H9 (cell line): ENCODE results near the gene GET3. TPM values are rescaled to one million over a fixed set of nuclear protein-coding genes. Genes with fewer than 3 reads are reported as not detected.
A peak's percentile ranks its signal among the peaks of the same experiment; 100 is the strongest.

Experiments
- DNase-seq: peaks from one replicate; pipeline ENCODE4 v3.0.0-alpha.2; 2017
- H2AFZ ChIP-seq: one replicate; pipeline ENCODE4 v1.6.1; 2013; ENCODE audit warnings: mild to moderate bottlenecking, low read length, control low read depth, moderate library complexity
- H2AK5ac ChIP-seq: 2 replicates; pipeline ENCODE4 v1.6.1; 2013; ENCODE audit warnings: low read length, control low read depth, mixed read lengths; ENCODE audit not compliant: insufficient read length
- H2BK120ac ChIP-seq: one replicate; pipeline ENCODE4 v1.6.1; 2013; ENCODE audit warnings: low read depth, mild to moderate bottlenecking, low read length, control low read depth, inconsistent platforms; ENCODE audit not compliant: poor library complexity, severe bottlenecking
- H2BK12ac ChIP-seq: 2 replicates; pipeline ENCODE4 v1.6.1; 2013; ENCODE audit warnings: low read length, control low read depth, mixed read lengths, low read depth; ENCODE audit not compliant: insufficient read length
- H2BK15ac ChIP-seq: 2 replicates; pipeline ENCODE4 v1.6.1; 2013; ENCODE audit warnings: low read depth, low read length, control low read depth
- H2BK20ac ChIP-seq: one replicate; pipeline ENCODE4 v1.6.1; 2013; ENCODE audit warnings: low read depth, mild to moderate bottlenecking, low read length, control low read depth, inconsistent platforms; ENCODE audit not compliant: poor library complexity, severe bottlenecking
- H2BK5ac ChIP-seq: 2 replicates; pipeline ENCODE4 v1.6.1; 2013; ENCODE audit warnings: low read length, control low read depth, mixed read lengths; ENCODE audit not compliant: insufficient read length
- H3K14ac ChIP-seq: 2 replicates; pipeline ENCODE4 v1.6.1; 2013; ENCODE audit warnings: low read length, control low read depth; ENCODE audit not compliant: insufficient read depth
- H3K18ac ChIP-seq: 2 replicates; pipeline ENCODE4 v1.6.1; 2013; ENCODE audit warnings: low read depth, mild to moderate bottlenecking, mixed read lengths, low read length, control low read depth; ENCODE audit not compliant: insufficient read length
- H3K23ac ChIP-seq: 2 replicates; pipeline ENCODE4 v1.6.1; 2013; ENCODE audit warnings: low read length, control low read depth, mixed read lengths, low read depth; ENCODE audit not compliant: insufficient read length
- H3K23me2 ChIP-seq: 2 replicates; pipeline ENCODE4 v1.6.1; 2013; ENCODE audit warnings: low read depth, mild to moderate bottlenecking, mixed read lengths, low read length, control low read depth; ENCODE audit not compliant: insufficient read length, poor library complexity, severe bottlenecking
- H3K27ac ChIP-seq: 2 replicates; pipeline ENCODE4 v1.5.1; 2013; ENCODE audit warnings: low read length, control low read depth, mixed read lengths, low read depth; ENCODE audit not compliant: insufficient read length
- H3K27me3 ChIP-seq: 2 replicates; pipeline ENCODE4 v1.6.1; 2013; ENCODE audit warnings: low read length, control low read depth, inconsistent platforms; ENCODE audit not compliant: insufficient read depth
- H3K4ac ChIP-seq: 2 replicates; pipeline ENCODE4 v1.6.1; 2013; ENCODE audit warnings: low read depth, mild to moderate bottlenecking, control low read depth, inconsistent platforms, low read length, moderate library complexity
- H3K4me1 ChIP-seq: 2 replicates; pipeline ENCODE4 v1.6.1; 2013; ENCODE audit warnings: low read length, control low read depth, inconsistent platforms; ENCODE audit not compliant: insufficient read depth
- H3K4me2 ChIP-seq: 2 replicates; pipeline ENCODE4 v1.6.1; 2013; ENCODE audit warnings: low read length, control low read depth, mixed read lengths; ENCODE audit not compliant: insufficient read length, insufficient read depth
- H3K56ac ChIP-seq: 2 replicates; pipeline ENCODE4 v1.6.1; 2013; ENCODE audit warnings: low read depth, mild to moderate bottlenecking, mixed read lengths, low read length, control low read depth; ENCODE audit not compliant: insufficient read length
- H3K79me1 ChIP-seq: 2 replicates; pipeline ENCODE4 v1.6.1; 2013; ENCODE audit warnings: low read depth, mild to moderate bottlenecking, moderate library complexity, low read length, control low read depth, inconsistent platforms; ENCODE audit not compliant: insufficient read depth, poor library complexity, severe bottlenecking
- H3K79me2 ChIP-seq: 2 replicates; pipeline ENCODE4 v1.6.1; 2013; ENCODE audit warnings: low read length, control low read depth, inconsistent platforms; ENCODE audit not compliant: insufficient read depth
- H3K9ac ChIP-seq: 2 replicates; pipeline ENCODE4 v1.6.1; 2013; ENCODE audit warnings: low read length, control low read depth, mixed read lengths; ENCODE audit not compliant: insufficient read length; ENCODE audit errors: extremely low read depth
- H3K9me3 ChIP-seq: one replicate; pipeline ENCODE4 v1.6.1; 2013; ENCODE audit warnings: low read depth, low read length, inconsistent platforms; ENCODE audit not compliant: control insufficient read depth
- H3T11ph ChIP-seq: one replicate; pipeline ENCODE4 v1.6.1; 2013; ENCODE audit warnings: mild to moderate bottlenecking, low read length, control low read depth, inconsistent platforms
- H4K20me1 ChIP-seq: one replicate; pipeline ENCODE4 v1.6.1; 2013; ENCODE audit not compliant: control insufficient read depth, insufficient read length, insufficient read depth
- H4K5ac ChIP-seq: 2 replicates; pipeline ENCODE4 v1.6.1; 2013; ENCODE audit warnings: low read depth, mild to moderate bottlenecking, mixed read lengths, low read length, control low read depth; ENCODE audit not compliant: insufficient read length
- H4K8ac ChIP-seq: replicated peaks from 2 replicates; pipeline ENCODE4 v1.6.1; 2013; ENCODE audit warnings: low read length, control low read depth, mixed read lengths, low read depth; ENCODE audit not compliant: insufficient read length
- H4K91ac ChIP-seq: 2 replicates; pipeline ENCODE4 v1.6.1; 2013; ENCODE audit warnings: low read depth, mild to moderate bottlenecking, moderate library complexity, mixed read lengths, low read length, control low read depth; ENCODE audit not compliant: insufficient read length
- H3K27ac Mint-ChIP-seq, 3 experiments: 2 replicates in 2 of 3; 3 replicates in 1 of 3; pipeline ENCODE4 v1.8.0; 2020 to 2021; ENCODE audit warnings: mixed read lengths in 3 of 3, mild to moderate bottlenecking in 1 of 3, moderate library complexity in 1 of 3
- H3K27me3 Mint-ChIP-seq: 2 replicates; pipeline ENCODE4 v1.8.0; 2021; ENCODE audit warnings: low read depth, mild to moderate bottlenecking, moderate library complexity, mixed read lengths
- H3K36me3 Mint-ChIP-seq, 3 experiments: 2 replicates in 2 of 3; 3 replicates in 1 of 3; pipeline ENCODE4 v1.8.0; 2020 to 2021; ENCODE audit warnings: low read depth in 3 of 3, mixed read lengths in 3 of 3; ENCODE audit not compliant: insufficient read depth in 1 of 3
- H3K4me1 Mint-ChIP-seq, 2 experiments: 2 replicates each; pipeline ENCODE4 v1.8.0; 2020; ENCODE audit warnings: mixed read lengths in 2 of 2
- H3K4me3 Mint-ChIP-seq, 2 experiments: 2 replicates in 1 of 2; 3 replicates in 1 of 2; pipeline ENCODE4 v1.8.0; 2020 to 2021; ENCODE audit warnings: mild to moderate bottlenecking in 2 of 2, mixed read lengths in 2 of 2, moderate library complexity in 1 of 2
- H3K9me3 Mint-ChIP-seq, 2 experiments: 2 replicates in 1 of 2; 3 replicates in 1 of 2; pipeline ENCODE4 v1.8.0; 2020; ENCODE audit warnings: mild to moderate bottlenecking in 2 of 2, mixed read lengths in 2 of 2, moderate library complexity in 1 of 2
- WGBS: extraction: QIAGEN DNeasy Blood & Tissue Kit; methylation state at CpG from one replicate; pipeline ENCODE4 v1.1.7; 2013; ENCODE audit warnings: missing lambda C conversion rate, low lambda C conversion rate, mixed read lengths; ENCODE audit not compliant: insufficient read length; ENCODE audit errors: extremely low coverage; 5-methylcytosine and 5-hydroxymethylcytosine counted together
- total RNA-seq: library from RNA; stranded (reverse); gene quantifications from 2 replicates; pipeline ENCODE4 v1.2.1, GENCODE V29; 2021
- TF ChIP-seq, protein P1 (sequence below): fragments of 200-600 bp; sonication (generic); conservative IDR thresholded peaks from 3 replicates; pipeline ENCODE4 v1.8.0; 2021; ENCODE audit warnings: antibody characterized with exemption, mild to moderate bottlenecking

The GET3 gene
- total RNA-seq, 1 experiment from 2014 or later: 81.6 TPM

DNA sequence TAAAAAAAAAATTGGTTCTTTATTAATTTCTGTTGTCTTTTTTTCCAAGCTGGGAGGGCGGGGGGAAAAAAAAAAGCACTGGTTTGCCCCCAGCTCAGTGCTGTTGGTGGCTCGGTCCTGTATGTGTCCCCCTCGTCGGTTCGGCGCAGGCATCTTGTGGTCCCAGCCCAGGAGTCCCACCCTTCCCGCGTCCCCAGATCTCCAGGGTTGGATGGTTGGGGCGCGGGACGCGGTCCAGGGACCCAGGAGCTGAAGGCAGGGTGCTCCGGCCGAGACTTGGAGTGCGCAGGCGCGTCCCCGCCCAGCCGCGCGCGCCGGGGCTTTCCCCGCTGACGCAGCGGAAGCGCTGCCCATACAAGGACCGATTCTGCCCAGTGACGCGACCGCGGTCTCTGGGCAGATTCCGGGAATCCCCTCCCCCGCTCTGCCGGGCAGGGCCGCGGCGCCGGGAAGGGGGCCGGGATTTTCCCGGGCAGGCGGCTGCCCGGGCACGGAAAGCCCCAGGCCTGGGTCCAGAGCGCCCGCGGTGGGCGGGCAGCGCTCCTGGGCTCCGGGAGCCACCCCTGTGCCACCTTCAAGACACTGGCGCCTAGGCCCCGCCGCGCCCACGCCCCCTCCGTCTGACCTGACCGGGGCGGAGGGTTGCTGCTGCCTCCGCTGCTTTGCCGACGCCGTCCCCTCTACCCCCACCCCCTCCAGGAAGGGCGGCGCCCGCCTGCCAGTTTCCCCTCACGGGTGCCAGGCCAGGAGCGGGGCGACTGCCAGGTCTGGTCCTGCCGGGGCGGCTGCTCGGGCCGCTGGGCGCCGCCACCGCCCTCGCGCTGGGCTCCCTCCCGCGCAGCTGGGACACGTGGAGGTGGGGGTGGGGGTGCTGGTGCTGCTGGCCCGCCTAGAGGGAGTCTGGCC is 56.2 kb downstream of the GET3 start:
- Histone ChIP-seq H3K4me1 (peaks cover 2% of the 10 kb centered on the region; the same call in 1 of the 2 replicates), H3K14ac (peak overlapping the region; percentile 81; the same call in 1 of the 2 replicates), H3K4ac (no peak overlapping the region; the same call in 1 of the 2 replicates), H4K5ac (no peak overlapping the region), H3K56ac (no peak overlapping the region), H3K18ac (peak overlapping the region; percentile 95), H2AK5ac (no peak overlapping the region), H3K27ac (no peak overlapping the region), H2BK20ac (no peak overlapping the region), H3K9ac (peak overlapping the region; percentile 28), H3K4me2 (peak overlapping the region; percentile 48), H3K23ac (no peak overlapping the region), H3K9me3 (no peaks in the 10 kb centered on the region), H2BK5ac (no peak overlapping the region), H2BK12ac (no peak overlapping the region), H3K79me2 (no peaks in the 10 kb centered on the region), H3K23me2 (peaks cover 37% of the 10 kb centered on the region), H3K79me1 (no peaks in the 10 kb centered on the region), H2BK120ac (peak overlapping the region; percentile 55), H3T11ph (no peak overlapping the region), H2AFZ (no peak overlapping the region), H4K8ac (no peak overlapping the region), H4K20me1 (no peaks in the 10 kb centered on the region), H2BK15ac (no peak overlapping the region), H4K91ac (no peak overlapping the region), H3K27me3 (no peaks in the 10 kb centered on the region; the same call in 1 of the 2 replicates)
- TF ChIP-seq, protein P1, sequence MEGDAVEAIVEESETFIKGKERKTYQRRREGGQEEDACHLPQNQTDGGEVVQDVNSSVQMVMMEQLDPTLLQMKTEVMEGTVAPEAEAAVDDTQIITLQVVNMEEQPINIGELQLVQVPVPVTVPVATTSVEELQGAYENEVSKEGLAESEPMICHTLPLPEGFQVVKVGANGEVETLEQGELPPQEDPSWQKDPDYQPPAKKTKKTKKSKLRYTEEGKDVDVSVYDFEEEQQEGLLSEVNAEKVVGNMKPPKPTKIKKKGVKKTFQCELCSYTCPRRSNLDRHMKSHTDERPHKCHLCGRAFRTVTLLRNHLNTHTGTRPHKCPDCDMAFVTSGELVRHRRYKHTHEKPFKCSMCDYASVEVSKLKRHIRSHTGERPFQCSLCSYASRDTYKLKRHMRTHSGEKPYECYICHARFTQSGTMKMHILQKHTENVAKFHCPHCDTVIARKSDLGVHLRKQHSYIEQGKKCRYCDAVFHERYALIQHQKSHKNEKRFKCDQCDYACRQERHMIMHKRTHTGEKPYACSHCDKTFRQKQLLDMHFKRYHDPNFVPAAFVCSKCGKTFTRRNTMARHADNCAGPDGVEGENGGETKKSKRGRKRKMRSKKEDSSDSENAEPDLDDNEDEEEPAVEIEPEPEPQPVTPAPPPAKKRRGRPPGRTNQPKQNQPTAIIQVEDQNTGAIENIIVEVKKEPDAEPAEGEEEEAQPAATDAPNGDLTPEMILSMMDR: no peak
- peaks cover 0 to 19% (median 13%) of the 10 kb centered on the region in 3 experiments; a peak in 5 of 7 replicates for H3K36me3 Mint-ChIP-seq
- H3K27ac Mint-ChIP-seq: peak overlapping the region in 2 of 3 experiments; percentile 78 to 97; a peak in 3 of 7 replicates
- H3K4me1 Mint-ChIP-seq: peaks cover 34 to 35% of the 10 kb centered on the region in 2 experiments
- H3K4me3 Mint-ChIP-seq: peak overlapping the region; percentile 85 to 87
- peaks cover 8% of the 10 kb centered on the region for H3K27me3 Mint-ChIP-seq
- DNase-seq: peak; percentile 94
- H3K9me3 Mint-ChIP-seq: no peaks in the 10 kb centered on the region
- no CpG with 5 or more reads among the region's 81 CpGs for WGBS
